Mesothelial cell of epicardium (in vitro differentiated cells): Measurements from ENCODE around the gene CPNE1. TPM values are rescaled to one million over a fixed set of nuclear protein-coding genes. Genes with fewer than 3 reads are reported as not detected.

Experiments used
- DNase-seq, 2 experiments: peaks; one replicate each; pipeline ENCODE4 v3.0.0; 2021; ENCODE audit warnings: low spot score in 2 of 2; ENCODE audit not compliant: unreplicated experiment in 2 of 2
- H3K27ac Mint-ChIP-seq: 2 replicates; pipeline ENCODE4 v1.8.0; 2021; ENCODE audit warnings: mixed read lengths
- H3K27me3 Mint-ChIP-seq: 2 replicates; pipeline ENCODE4 v1.8.0; 2021; ENCODE audit warnings: low read depth, mixed read lengths
- H3K36me3 Mint-ChIP-seq: 2 replicates; pipeline ENCODE4 v1.8.0; 2021; ENCODE audit warnings: mixed read lengths
- H3K4me1 Mint-ChIP-seq: 2 replicates; pipeline ENCODE4 v1.8.0; 2021; ENCODE audit warnings: mixed read lengths
- H3K4me3 Mint-ChIP-seq: 2 replicates; pipeline ENCODE4 v1.8.0; 2021; ENCODE audit warnings: mild to moderate bottlenecking, moderate library complexity, mixed read lengths
- H3K9me3 Mint-ChIP-seq: 2 replicates; pipeline ENCODE4 v1.8.0; 2021; ENCODE audit warnings: mixed read lengths
- total RNA-seq: library from RNA; stranded (reverse); gene quantifications from 3 replicates; pipeline ENCODE4 v1.2.1, GENCODE V29; 2021
- TF ChIP-seq, protein P1 (sequence below): fragments of 200-600 bp; sonication (generic); IDR thresholded peaks from one replicate; pipeline ENCODE4 v1.5.0; 2021; ENCODE audit warnings: antibody characterized with exemption; ENCODE audit not compliant: unreplicated experiment

Gene CPNE1
- total RNA-seq, 1 donor from 2014 or later, result 246 TPM

DNA sequence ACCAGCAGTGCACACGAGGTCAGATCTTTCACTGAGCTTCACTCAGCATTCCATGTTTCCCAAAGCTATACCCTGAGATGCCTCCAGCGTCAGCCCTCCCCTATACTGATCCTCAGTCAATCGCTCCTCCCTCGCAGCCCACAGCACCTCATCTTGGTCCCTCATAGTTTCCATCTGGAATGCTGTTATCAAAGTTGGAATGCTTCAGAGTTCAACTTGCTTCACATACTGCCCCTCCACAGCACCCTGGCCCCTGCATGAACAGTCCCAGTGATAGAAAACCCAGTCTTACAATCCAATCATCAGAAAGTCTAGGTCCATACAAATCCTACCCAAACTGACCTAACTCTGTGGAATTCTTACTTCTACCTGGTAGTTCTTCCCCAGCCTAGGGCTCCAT lies 29.0 kb downstream of the CPNE1 start:
- H3K27me3 Mint-ChIP-seq, result no peaks in the 10 kb centered on the region
- no peak for DNase-seq
- peak overlapping the region; percentile 63 for H3K27ac Mint-ChIP-seq
- H3K36me3 Mint-ChIP-seq, result peaks cover 2% of the 10 kb centered on the region
- TF ChIP-seq, protein P1, sequence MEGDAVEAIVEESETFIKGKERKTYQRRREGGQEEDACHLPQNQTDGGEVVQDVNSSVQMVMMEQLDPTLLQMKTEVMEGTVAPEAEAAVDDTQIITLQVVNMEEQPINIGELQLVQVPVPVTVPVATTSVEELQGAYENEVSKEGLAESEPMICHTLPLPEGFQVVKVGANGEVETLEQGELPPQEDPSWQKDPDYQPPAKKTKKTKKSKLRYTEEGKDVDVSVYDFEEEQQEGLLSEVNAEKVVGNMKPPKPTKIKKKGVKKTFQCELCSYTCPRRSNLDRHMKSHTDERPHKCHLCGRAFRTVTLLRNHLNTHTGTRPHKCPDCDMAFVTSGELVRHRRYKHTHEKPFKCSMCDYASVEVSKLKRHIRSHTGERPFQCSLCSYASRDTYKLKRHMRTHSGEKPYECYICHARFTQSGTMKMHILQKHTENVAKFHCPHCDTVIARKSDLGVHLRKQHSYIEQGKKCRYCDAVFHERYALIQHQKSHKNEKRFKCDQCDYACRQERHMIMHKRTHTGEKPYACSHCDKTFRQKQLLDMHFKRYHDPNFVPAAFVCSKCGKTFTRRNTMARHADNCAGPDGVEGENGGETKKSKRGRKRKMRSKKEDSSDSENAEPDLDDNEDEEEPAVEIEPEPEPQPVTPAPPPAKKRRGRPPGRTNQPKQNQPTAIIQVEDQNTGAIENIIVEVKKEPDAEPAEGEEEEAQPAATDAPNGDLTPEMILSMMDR, result no peak
- no peak overlapping the region for H3K4me3 Mint-ChIP-seq
- peaks cover 18% of the 10 kb centered on the region for H3K4me1 Mint-ChIP-seq
- H3K9me3 Mint-ChIP-seq, result no peaks in the 10 kb centered on the region

DNA sequence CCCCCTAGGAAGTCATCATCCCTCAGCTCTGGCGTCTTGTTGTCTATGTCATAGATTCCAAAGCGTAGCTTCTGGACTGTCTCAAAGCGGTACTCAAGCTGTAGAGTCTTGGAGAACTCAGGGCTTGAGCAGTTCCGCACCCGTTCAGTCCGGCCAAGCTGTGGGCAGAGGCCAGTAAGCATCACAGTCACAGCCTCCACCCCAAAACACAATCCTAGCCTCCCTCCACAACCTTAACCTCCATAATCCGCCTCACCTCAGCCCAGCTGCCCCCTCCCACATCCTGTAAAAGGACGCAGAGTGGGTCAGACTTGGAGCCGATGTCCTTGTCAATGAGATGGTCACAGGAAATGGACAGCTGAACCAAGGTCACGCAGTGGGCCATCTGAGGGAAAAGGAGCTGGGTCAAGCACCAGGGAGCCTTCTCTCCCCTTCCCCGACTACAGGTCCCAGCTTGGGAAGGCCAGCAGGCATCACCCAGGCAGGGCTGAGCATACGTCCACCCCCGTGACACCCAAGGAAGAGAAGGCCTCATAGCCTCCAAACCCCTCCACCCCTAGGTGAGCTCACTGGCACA lies 32.1 kb downstream of the CPNE1 start:
- H3K27me3 Mint-ChIP-seq, result no peaks in the 10 kb centered on the region
- no peaks in the 10 kb centered on the region for H3K9me3 Mint-ChIP-seq
- DNase-seq, result no peak
- TF ChIP-seq, protein P1, result no peak
- H3K4me1 Mint-ChIP-seq, result peaks cover 13% of the 10 kb centered on the region
- peak overlapping the region; percentile 41 for H3K27ac Mint-ChIP-seq
- H3K36me3 Mint-ChIP-seq, result peaks cover 17% of the 10 kb centered on the region
- no peak overlapping the region for H3K4me3 Mint-ChIP-seq

DNA sequence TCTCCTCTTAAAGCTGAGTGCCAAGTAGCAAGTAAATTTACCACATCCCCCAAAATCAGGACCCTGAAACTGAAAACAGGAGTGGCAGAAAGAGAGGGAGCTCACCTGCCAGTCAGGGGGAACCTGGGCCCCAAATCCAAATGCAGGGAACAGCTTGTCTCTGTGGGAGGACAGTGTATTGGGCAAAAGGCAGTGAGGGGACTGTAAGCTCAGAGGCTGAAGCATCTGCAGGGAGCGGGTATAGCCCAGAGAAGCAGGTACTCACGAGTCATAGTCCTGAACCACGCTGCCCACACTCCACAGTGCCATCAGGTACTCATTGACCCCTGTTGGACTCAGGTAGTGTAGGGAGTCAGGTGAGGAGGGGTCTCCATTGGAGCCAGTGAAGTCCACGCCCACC lies 34.1 kb downstream of the CPNE1 start:
- TF ChIP-seq, protein P1, result no peak
- no peak for DNase-seq
- peaks cover 35% of the 10 kb centered on the region for H3K36me3 Mint-ChIP-seq
- H3K4me1 Mint-ChIP-seq, result peaks cover 6% of the 10 kb centered on the region
- no peak overlapping the region for H3K27ac Mint-ChIP-seq
- no peaks in the 10 kb centered on the region for H3K9me3 Mint-ChIP-seq
- no peak overlapping the region for H3K4me3 Mint-ChIP-seq
- H3K27me3 Mint-ChIP-seq, result no peaks in the 10 kb centered on the region

DNA sequence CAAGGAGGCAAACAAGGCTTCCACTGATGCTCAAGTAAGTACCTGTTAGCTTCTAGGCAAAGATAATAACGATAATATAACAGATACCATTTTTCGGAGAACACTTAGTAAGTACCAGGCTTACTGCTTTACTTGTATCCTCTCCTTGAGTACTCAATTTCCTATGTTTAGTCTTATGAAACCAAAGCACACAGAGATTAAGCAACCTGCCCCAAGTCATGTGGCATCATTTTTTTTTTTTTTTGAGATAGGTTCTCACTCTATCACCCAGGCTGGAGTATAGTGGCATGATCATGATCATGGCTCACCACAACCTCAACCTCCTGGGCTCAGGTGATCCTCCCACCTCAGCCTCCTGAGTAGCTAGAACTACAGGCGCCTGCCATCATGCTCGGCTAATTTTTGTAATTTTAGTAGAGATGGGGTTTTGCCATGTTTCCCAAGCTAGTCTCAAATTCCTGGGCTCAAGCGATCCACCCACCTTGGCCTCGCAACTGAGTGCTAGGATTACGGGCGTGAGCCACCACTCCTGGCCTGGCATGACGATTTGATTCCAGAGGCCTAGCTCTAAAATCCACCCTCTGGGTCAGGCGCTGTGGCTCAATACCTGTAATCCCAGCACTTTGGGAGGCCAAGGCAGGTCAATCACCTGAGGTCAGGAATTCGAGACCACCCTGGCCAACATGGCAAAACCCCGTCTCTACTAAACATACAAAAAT lies 35.1 kb downstream of the CPNE1 start:
- Mint-ChIP-seq H3K9me3 (no peaks in the 10 kb centered on the region), H3K27ac (no peak overlapping the region), H3K27me3 (no peaks in the 10 kb centered on the region), H3K36me3 (peaks cover 40% of the 10 kb centered on the region), H3K4me1 (no peaks in the 10 kb centered on the region), H3K4me3 (no peak overlapping the region)
- TF ChIP-seq, protein P1, result no peak
- DNase-seq, result no peak

DNA sequence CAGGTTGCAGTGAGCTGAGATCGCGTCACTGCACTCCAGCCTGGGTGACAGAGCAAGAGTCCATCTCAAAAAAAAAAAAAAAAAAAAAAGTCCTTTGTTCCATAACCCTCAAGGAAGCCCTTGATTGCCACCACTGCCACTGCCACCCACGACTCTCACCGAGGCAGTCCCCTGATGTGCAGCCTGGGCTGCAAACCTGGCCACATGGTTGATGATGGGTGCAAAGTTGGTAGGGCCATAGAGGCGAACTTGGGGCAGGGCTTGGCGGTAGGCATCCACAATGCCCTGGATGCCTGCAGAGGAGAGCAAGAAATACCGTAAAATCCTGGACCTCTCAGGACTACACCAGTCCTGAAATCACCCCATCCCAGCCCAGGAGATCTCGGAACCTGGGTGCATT lies 37.6 kb downstream of the CPNE1 start:
- no peaks in the 10 kb centered on the region for H3K9me3 Mint-ChIP-seq
- no peak for DNase-seq
- H3K36me3 Mint-ChIP-seq, result peaks cover 38% of the 10 kb centered on the region
- no peaks in the 10 kb centered on the region for H3K27me3 Mint-ChIP-seq
- H3K4me1 Mint-ChIP-seq, result no peaks in the 10 kb centered on the region
- TF ChIP-seq, protein P1, result no peak
- H3K27ac Mint-ChIP-seq, result no peak overlapping the region
- no peak overlapping the region for H3K4me3 Mint-ChIP-seq
